ENCODE measurements around the gene AHDC1.

The AHDC1 gene

DNA sequence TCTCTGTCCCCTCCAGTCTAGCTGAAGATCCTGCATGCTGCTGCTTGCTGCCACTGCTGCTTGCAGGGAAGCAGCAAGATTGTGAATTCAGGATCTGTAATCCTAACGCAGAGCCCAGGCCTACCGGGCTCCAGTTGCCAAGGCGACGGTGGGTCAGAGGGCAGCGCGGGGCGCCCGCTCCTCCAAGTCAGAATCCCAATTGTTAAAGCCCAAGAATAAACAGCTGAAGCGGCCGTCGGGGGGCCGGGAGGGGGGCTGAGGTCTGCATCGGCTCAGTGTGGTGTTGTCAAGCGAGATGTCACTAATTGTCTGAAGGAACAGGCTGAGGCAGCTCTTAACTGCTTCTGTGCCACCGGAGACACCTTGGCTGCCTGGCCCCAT lies 36.8 kb downstream of the AHDC1 start:
- DNase-seq: peak in 4 of 58 donors; percentile 19 to 52 (median 32)

DNA sequence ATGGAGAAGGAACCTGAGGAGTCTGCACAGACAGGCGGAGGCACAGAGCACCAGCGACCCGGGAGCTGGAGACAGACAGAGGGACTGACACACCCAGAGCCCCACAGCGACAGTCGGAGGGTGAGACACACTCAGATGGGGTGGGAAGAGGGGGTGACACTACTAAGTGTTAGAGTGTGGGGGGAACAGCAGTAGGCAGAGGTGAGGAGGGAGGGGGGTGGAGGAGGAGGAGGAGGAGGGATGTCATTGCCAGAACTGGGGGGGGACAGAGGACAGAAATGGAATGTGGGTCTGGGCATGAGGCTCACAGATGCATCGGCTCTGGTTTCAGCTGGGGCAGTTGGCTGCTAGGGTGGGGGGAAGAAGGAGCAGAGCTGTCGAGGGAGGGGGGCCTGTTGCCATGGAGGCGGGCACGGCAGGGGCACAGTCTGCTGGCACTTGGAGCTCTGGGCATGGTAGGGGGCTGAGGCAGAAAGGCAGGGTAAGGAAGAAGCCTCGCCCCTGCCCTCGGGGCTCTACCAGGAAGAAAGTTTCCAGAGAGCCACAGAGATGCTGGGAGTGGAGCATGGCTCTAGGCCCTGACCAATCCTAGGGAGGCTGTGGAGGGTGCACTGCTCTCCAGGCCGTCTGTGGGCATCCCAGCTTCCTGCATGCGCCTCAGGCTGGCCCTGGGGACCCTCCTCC lies 37.3 kb downstream of the AHDC1 start:
- DNase-seq: peak in 2 of 58 donors; percentile 33 to 65

DNA sequence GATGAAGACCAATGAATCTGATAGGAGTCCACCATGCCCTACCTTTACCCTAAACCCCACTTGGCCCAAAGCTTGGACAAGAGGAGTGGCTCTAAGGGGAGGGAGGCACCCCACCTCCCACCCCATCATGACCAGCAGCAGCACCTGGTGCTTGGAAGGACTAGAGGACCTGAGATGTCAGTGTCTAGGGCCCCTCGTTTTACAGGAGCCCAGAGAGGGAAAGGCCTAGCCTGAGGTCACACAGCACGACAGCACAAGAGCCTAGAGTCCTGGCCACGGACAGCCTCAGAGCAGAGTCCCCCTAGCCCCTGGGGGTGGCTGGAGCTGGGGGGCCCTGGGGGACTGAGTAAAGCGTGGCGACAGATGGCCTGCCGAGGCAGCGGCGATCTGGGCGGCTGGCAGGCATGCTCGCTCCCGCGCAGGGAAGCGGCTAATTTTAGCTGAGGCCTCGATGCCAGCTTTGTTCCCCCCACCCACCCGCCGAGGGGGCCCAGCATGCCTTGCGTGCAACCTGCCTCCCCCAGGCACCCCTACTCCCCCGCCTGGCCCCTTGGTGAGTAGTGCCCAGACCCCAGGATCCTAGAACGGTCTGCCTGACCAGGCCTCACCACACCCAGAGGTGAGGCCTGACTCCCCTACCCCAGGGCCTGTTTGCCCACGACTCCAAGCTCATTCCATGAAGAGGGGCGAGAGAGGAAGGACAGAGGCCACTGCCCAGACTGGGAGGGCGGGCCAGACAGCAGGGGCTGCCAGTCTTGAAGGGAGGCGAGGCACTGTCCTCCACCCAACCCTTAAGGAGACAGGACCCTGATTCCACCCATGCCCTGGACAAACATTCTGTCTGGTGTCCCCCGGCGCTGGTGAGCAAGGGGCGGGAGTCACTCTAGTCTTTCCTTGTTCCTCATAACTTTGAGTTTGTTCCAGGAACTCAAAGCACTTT lies 39.0 kb downstream of the AHDC1 start:
- peak in 30 of 58 donors; percentile 20 to 64 (median 38) for DNase-seq

DNA sequence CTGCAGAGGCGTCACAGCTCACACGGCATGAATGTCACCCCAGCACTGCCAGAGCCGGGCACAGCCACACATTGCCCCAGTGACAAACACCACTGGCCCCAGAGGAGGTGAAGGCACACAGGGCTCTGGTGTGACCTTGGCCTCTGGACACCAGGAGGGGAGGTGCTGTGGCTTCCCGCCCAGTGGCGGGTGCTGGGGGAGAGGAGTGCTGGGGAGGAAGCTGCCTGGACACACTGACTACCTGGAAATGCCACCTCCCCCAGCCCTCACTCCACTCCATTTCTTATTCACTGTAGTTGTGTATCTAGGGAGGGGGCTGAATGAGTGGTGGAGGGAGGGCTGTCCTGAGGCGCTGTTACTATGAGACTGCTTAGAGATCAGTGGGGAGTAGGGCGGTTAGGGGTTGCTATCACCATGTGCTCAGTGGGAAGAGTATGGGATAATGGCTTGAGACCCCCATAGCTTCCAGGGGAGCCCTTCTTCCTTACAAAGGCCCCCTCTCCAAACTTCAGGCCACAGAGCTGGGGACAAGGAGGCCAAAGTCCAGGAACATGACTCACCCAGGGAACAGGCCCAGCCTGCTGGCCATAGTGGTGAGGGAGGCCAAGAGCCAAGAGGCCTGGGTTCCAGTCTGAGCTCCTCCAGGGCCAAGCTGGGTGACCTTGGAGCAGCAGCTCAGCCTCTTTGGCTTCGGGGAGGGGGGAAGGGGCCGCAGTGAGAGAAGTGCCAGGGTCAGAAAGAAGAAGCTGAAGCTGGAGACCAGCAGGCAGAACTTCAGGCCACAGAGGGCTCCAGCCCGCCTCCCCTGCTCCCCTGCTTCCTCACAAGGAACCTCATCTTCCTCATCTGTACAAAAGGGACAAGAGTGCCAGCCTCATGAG lies 40.1 kb downstream of the AHDC1 start:
- DNase-seq: peak in 14 of 58 donors; percentile 18 to 73 (median 32)

GRCh38 chr1:27563341-27563590 lies 40.7 kb downstream of the AHDC1 start:
- DNase-seq: no peak

DNA sequence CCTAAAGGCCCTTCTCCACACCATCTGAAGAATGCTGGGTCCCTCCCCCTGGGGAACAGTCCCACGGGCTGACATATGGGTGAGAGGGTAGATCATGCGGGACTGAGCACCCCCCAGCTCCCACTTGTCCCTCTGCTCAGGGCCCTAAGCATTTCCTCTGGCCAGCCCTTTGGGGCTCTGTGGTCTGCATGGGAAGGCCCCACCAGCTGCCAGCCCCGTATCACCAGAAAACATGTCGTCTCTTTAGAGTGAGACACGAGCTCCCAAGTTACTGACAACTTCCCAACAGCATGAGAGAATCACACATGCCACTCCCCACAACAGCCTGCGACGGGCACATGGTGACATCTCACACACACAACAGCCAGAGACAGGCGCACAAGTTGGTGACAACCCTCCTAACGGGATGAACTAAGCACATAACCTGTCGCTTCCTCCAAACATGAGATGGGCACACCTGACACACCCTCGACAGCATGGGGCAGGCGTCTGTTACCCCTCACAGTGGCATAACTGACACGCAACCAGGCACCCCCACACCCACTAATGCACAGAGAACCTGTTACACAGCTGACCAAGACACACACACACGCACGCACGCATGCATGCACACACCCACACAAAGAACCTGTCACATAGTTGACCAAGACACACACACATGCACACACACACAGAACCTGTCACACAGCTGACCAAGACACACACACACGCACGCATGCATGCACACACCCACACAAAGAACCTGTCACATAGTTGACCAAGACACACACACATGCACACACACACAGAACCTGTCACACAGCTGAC lies 41.2 kb downstream of the AHDC1 start:
- peak in 1 of 58 donors; percentile 28 for DNase-seq

- DNase-seq: no peak
Measured at GRCh38 chr1:27562021-27562420, 41.9 kb downstream of the AHDC1 start.

DNA sequence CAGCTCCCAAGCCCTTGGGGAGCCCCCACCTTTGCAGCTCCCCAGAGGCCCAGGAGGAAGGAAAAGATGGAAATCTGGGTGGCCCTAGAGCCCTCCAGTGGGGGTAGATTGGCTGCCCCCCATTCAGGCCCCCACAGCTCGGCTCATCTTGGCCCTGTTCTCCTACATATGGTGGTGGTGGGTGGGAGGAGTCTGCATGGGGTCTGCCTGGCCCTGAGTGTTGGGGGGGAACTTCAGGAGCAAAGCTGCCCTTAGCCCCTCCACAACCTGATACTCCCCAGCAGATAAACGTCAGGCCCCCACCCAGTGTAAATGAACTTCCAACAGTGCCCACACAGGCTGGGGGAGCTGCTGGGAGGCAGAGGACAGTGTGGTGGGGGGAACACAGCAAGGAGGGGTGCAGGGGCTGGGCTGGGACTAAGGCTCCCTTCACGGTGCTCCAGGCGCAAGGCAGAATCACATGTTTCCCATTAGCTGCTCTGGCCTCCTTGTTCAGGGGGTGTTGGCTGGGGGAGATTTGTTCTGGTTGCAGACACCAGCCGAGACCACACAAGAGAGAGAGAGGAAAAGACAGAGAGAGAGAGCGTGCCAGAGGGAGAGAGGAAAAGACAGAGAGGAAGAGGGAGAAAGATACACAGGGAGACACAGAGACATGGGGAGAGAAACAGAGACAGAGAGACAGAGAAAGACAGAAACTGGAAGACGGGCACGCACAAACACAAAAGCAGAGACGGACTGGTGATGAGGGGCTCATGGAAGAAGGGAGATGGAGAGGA lies 42.6 kb downstream of the AHDC1 start:
- DNase-seq: peak in 18 of 58 donors; percentile 20 to 51 (median 37)

DNA sequence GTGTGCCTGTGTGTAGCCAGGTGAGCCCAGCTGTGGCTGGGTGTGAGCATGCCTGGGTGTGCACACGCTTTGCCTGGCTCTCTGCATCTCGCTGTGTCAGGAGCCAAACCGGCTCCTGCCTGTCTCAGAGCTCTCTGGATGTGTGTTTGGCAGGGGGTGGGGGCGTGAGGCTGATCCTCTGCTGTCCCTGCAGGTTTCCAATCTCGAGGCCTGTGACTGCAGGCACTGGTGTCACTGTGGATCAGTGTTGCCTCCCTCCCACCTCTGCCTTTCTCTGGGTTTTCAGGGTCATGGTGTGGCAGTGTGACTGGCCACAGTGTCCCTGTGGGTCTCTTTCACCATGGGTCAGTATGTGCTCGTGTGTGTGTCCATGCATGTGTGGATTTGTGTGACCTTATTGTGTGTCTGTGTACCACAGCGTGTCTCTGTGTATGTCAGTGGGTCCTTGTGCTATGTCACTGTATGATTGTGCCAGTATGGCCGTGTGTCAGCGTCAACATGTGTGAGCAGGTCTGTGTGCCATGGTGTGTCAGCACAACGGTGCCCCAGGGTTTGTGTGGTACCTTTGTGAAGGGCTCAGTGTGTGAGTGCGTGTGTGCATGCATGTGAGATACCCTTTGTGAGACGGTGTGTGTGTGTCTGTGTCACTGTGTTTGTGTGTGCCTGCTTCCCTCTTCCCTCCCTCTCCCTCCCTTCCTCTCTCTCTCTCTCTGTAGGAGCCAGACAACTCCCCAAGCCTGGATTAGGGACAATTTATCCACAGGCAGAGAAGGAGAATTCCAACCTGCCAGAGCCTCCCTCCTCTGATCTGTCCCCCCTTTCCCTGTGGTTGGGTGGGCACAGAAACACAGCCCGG lies 43.4 kb downstream of the AHDC1 start:
- peak in 4 of 58 donors; percentile 18 to 49 (median 40) for DNase-seq

GRCh38 chr1:27559466-27560030 lies 44.4 kb downstream of the AHDC1 start:
- DNase-seq: no peak

DNA sequence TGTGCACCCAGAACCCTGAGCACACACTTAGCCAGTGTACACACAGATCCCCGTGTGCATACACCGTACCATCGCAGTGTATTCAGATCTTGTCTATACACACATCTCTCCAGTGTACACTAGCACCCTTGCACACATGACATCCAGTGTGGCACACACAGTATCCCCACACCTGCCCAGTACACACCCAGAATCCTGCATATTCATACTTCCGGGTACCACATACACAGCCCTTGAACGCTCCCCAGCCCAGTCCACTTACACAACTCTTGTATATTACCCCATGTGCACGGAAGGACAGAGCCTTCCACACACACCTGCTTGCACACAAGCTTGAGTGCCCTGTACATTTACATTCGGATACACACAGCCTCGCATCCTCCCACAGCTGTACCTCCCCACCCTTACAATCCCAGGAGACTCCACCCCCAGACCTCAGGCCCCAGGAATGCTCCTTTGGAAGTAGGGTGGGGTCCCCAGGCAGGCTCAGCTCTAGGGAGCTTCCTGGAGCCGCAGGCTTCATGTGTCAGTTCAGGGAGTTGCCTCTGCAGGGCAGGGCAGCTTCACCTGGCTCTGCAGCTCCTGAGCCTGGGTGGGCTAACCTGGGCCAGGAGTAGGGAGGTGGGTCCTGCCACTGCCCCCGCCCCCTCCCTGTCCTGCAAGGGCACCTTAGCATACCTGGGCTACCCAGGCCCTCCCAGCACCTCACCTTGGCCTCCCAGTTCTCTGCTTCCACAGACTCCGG lies 46.2 kb downstream of the AHDC1 start:
- DNase-seq: no peak

DNA sequence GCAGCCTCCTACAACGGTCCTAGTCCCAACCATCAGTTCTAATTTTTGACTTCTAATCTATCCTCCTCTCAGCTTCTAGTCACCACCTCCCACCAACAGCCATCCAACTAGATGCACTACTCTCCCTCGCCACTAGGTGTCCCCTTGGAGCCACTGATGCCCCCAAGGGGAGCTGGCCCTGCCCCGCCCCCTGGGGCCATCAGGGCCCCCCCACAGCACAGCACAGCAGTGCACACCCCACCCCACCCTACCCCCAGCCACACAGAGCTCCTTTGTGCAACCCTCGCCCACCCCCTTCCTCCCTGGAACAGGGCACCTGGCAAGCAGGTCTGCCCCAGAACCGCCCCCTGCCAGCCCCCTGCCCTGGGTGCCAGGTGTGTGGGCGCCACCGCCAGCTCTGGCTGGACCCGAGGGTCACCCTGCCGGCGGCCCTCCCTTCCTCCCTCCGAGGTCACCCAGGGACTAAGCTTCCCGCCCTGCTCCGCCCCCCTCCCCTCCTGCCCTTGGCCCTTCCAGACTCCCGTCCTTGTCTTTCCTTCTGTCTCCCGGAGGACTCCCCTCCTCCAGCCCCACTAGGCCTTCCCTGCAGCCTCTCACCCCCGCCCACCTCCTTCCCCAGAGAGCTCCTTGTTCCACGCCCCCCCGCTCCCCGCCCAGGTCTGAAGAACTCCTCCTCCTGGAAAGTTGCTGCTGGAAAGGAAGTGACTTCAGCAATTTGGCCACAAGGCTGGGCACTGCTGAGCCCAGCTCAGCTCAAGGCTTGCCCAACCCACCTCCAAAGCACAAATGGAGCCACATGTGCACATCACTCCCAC lies 47.0 kb downstream of the AHDC1 start:
- DNase-seq: peak in 51 of 58 donors; percentile 21 to 88 (median 56)

DNA sequence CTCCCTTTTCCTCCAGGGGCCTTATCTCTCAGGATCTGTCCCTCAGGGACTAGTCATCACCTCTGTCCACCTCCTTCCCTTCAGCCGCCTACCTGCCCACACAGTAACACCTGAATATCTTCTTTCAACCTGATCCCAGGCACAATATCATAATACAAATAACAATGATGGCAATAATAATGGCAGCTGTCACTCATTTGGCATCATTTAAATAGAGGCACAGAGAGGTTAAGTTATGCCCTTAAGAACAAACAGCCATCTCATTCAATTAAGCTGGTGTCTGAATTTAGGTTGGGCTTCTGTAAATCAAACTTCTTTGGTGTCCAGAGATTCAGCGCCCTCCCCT lies 47.5 kb downstream of the AHDC1 start:
- DNase-seq: no peak

DNA sequence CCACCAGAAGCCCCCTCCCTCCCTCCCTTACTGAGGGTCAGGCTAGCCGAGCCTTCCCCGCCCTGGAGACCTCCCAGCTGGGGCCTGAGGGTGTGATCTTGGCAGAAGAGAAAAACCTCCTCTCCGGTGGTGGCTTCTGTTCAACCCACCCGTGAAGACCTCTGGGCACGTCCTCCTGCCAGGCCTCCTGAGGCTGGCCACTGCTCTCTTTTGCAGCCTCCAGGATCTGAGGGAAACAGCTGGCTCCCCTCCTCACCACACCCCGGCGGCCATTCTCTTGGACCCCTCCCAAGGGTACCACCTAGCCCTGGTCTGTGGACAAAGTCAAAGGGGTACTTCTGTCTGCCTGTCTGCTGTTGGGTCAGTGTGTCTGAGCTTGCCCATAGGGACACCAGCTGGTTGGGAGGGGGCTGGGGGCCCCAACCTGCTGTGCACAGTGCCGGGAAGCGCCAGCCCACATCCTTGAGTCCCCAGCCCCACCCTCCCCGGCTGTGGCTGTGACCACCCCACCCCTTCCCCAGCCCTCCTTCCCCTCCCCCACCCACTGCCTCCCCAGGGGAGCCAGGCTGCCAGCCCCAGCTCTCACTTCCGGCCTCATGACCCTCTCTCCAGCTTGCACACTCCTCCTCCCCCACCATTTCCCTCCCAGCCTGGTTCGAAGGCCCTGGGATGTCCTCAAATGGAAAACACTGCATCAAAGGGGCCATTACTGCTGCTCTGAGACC lies 48.1 kb downstream of the AHDC1 start:
- DNase-seq: no peak

DNA sequence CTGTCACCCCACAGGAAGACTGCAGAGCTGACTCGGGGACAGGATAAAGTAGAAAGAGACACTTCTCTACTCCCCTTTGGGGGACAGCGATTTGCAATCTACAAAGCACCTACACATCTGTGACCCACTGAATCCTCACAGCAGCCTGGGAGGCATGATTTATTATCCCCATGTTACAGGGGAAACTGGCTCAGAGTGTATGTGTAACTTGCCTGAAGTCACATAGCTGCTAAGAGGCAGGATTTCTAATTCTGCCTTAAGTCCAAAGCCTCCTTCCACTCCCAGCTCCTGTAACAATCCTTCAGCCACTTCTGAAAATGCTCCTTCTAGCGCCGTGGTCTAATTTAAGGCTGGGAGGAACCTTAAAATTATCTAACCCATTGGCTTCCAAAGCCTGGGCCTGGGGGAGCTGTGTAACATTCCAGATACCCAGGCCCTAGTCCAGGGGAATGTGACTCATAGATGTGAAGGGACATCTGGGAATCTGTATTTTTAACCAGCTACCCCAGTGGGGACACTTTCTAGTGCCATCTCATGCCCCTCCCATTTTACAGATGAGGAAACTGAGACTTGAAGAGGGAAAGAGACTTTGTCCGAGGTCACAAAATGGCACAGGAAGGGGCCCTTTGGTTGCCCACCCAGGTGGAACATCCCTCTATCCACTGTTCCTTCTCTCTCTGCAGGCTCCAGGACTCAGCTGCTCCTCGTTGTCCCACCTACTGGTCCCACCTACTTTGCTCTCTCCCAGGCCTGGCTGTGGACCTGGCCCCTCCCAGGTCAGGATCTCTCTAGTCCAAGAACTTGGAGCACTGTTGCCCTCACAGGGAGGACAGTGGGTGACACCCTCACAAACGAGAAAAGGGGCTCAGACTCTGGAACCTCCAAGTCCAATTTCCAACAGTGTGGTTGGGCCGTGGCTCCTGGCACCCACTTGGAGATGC lies 48.9 kb downstream of the AHDC1 start:
- no peak for DNase-seq
